Osteoblast (primary cell): ENCODE data around the gene OSCP1. TPM values are rescaled to one million over a fixed set of nuclear protein-coding genes. Genes with fewer than 3 reads are reported as not detected.
"Not testable (repeated sequence)": the region's sequence is repeated elsewhere in the genome, so short reads cannot be mapped to it uniquely, and the experiment has no call there.

Experiments
- DNase-seq: peaks from one replicate; pipeline ENCODE4 v3.0.0; 2011; ENCODE audit warnings: low spot score, mixed read lengths; ENCODE audit not compliant: insufficient read length; ENCODE audit errors: missing footprints
- H2AFZ ChIP-seq: 2 replicates; pipeline ENCODE4 v1.6.0; 2011; ENCODE audit warnings: mild to moderate bottlenecking, low read length
- H3K27ac ChIP-seq: 2 replicates; pipeline ENCODE4 v1.5.1; 2011; ENCODE audit warnings: mild to moderate bottlenecking, low read depth, low read length, moderate library complexity
- H3K27me3 ChIP-seq: 2 replicates; pipeline ENCODE4 v1.6.0; 2012; ENCODE audit warnings: mild to moderate bottlenecking, control low read depth, inconsistent platforms, low read length, moderate library complexity; ENCODE audit not compliant: insufficient read depth
- H3K36me3 ChIP-seq: 2 replicates; pipeline ENCODE4 v1.5.1; 2011; ENCODE audit warnings: mild to moderate bottlenecking, low read length, control low read depth, moderate library complexity; ENCODE audit not compliant: insufficient read depth
- H3K4me1 ChIP-seq: 2 replicates; pipeline ENCODE4 v1.5.1; 2011; ENCODE audit warnings: mild to moderate bottlenecking, low read length, control low read depth, moderate library complexity; ENCODE audit not compliant: insufficient read depth
- H3K4me2 ChIP-seq: 2 replicates; pipeline ENCODE4 v1.6.0; 2011; ENCODE audit warnings: mild to moderate bottlenecking, low read length; ENCODE audit not compliant: insufficient read depth
- H3K4me3 ChIP-seq: fragments of 200-600 bp; sonication (generic); 3 replicates; pipeline ENCODE4 v1.5.1; 2012; ENCODE audit warnings: mild to moderate bottlenecking, low read length, inconsistent platforms; ENCODE audit not compliant: insufficient read depth
- H3K79me2 ChIP-seq: 2 replicates; pipeline ENCODE4 v1.6.0; 2012; ENCODE audit warnings: mild to moderate bottlenecking, low read length, control low read depth, inconsistent platforms; ENCODE audit not compliant: insufficient read depth
- H3K9me3 ChIP-seq: 2 replicates; pipeline ENCODE4 v1.5.1; 2011; ENCODE audit warnings: low read depth, low read length, control low read depth
- H4K20me1 ChIP-seq: 2 replicates; pipeline ENCODE4 v1.6.0; 2012; ENCODE audit warnings: mild to moderate bottlenecking, low read length, control low read depth; ENCODE audit not compliant: insufficient read depth
- CTCF ChIP-seq: IDR thresholded peaks from 2 replicates; pipeline ENCODE4 v1.5.1; 2011; ENCODE audit warnings: mild to moderate bottlenecking, low read depth, low read length, moderate library complexity; ENCODE audit errors: extremely low read depth
- total RNA-seq: library from RNA; depleted of rRNA; stranded (reverse); fragments of >200 nt; gene quantifications from 2 replicates; pipeline ENCODE4 v1.2.3, GENCODE V29; 2012

OSCP1 gene
- total RNA-seq, 1 donor = 14.5 TPM

GRCh38 chr1:36479505-36480051 lies 29.3 kb upstream of the OSCP1 start:
- no peak for TF ChIP-seq CTCF
- Histone ChIP-seq H3K4me1 (no peaks in the 10 kb centered on the region), H4K20me1 (no peaks in the 10 kb centered on the region)

DNA sequence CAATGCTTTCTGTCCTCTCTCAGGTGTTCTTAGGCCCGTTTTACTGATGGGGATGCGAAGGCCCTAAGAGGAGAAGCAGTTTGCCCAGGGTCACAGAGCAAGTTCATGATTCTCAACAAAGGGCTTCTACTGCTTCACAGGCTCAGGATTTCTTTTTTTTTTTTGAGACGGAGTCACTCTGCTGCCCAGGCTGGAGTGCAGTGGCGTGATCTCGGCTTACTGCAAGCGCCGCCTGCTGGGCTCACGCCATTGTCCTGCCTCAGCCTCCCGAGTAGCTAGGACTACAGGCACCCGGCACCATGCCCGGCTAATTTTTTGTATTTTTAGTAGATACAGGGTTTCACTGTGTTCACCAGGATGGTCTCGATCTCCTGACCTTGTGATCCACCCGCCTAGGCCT lies 27.4 kb upstream of the OSCP1 start:
- not testable (repeated sequence) for H3K4me1 ChIP-seq, H3K79me2 ChIP-seq, DNase-seq, H4K20me1 ChIP-seq, H3K9me3 ChIP-seq, H3K4me3 ChIP-seq, H3K27ac ChIP-seq, H2AFZ ChIP-seq, H3K36me3 ChIP-seq, H3K4me2 ChIP-seq
- peaks cover 15% of the 10 kb centered on the region for H3K27me3 ChIP-seq

More at GRCh38 chr1:36479505-36480051, 29.3 kb upstream of the OSCP1 start:
- DNase-seq = peak; percentile 56
- no peaks in the 10 kb centered on the region for H3K9me3 ChIP-seq
- H3K27ac ChIP-seq = no peak overlapping the region
- no peaks in the 10 kb centered on the region for H3K79me2 ChIP-seq
- no peak overlapping the region for H2AFZ ChIP-seq
- H3K36me3 ChIP-seq = no peaks in the 10 kb centered on the region
- no peak overlapping the region for H3K4me2 ChIP-seq
- no peak overlapping the region for H3K4me3 ChIP-seq
- H3K27me3 ChIP-seq = peaks cover 21% of the 10 kb centered on the region

DNA sequence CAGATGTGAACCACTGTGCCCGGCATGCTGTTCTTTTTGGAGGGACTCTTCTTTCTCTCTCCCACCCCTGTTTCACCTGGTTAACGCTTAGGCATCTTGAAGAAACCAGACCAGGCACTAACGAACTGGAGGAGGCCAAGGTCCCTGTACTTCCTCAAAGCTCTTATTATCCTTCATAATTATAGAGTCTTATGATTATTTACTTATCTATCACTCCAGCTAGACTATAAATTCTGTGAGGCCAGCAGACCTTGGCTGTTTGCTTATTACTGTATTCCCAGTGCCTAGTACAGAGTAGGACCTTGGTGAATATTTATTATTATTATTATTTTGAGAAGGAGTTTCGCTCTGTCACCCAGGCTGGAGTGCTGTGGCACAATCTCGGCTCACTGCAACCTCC lies 26.7 kb upstream of the OSCP1 start:
- no peak for TF ChIP-seq CTCF
- no peaks in the 10 kb centered on the region for H4K20me1 ChIP-seq
- no peaks in the 10 kb centered on the region for H3K4me1 ChIP-seq
- H3K4me3 ChIP-seq = no peak overlapping the region
- no peaks in the 10 kb centered on the region for H3K9me3 ChIP-seq
- H3K27me3 ChIP-seq = peaks cover 15% of the 10 kb centered on the region
- H3K4me2 ChIP-seq = no peak overlapping the region
- peak; percentile 82 for DNase-seq
- H2AFZ ChIP-seq = no peak overlapping the region
- no peaks in the 10 kb centered on the region for H3K79me2 ChIP-seq
- no peak overlapping the region for H3K27ac ChIP-seq
- no peaks in the 10 kb centered on the region for H3K36me3 ChIP-seq

GRCh38 chr1:36475910-36476604 lies 25.8 kb upstream of the OSCP1 start:
- Histone ChIP-seq H3K36me3 (no peaks in the 10 kb centered on the region), H4K20me1 (no peaks in the 10 kb centered on the region), H3K4me1 (no peaks in the 10 kb centered on the region), H3K9me3 (no peaks in the 10 kb centered on the region), H2AFZ (no peak overlapping the region), H3K27ac (no peak overlapping the region), H3K27me3 (peaks cover 9% of the 10 kb centered on the region), H3K4me3 (no peak overlapping the region), H3K79me2 (no peaks in the 10 kb centered on the region), H3K4me2 (no peak overlapping the region)
- no peak for TF ChIP-seq CTCF
- peak; percentile 65 for DNase-seq
